ENCODE data around the gene ANGEL1. TPM values are rescaled to one million over a fixed set of nuclear protein-coding genes. Genes with fewer than 3 reads are reported as not detected.

ANGEL1 gene
- total and polyA plus RNA-seq, 2 of the 8 experiments (the other 6 are each of a cell fraction or from before 2014, with no cell fraction given), result 26.8 to 27.2 TPM

DNA sequence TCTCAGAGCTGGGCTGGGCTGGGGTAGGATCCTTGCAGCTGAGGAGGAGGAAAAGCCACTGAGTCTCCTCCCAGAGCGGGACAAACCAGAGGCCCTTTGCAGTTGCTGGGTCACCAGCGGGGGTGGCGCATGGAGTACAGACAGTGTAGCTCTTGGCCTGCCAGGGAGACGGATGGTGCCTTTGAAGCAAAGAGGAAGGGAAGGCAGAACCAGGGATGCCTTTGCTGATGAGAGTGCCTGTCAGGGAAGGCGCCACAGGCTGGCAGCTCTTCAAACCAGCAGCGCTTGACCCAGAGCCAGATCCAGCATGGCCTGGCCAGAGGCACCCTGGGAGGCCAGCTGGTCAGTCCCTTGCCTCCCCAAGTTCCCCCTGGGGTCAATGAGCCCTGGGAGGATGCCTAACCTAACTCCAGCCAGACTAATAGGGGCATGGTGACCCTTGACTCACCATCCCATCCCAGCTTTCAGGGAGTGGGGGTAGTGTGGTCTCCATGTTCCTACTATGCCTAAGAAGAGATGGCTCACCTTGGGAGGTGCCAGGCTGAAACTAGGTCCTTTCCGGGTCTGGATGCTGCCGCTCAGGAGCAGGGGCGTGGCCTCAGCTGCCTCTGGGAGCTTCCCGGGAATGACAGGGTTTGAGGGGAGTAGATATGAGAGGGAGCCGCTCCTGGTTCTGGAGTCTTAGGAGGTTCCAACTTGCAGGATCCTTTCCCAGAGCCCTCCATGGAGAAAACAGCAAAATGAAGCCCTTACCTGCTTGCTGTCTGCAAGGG is 31.6 kb downstream of the ANGEL1 start:
- no peak overlapping the region for H3K9ac ChIP-seq (replicated peaks in 1 of 4; ENCODE audit: extremely low read depth in 1 of 4, low read depth in 3 of 4, low read length in 3 of 4)
- H2BK12ac ChIP-seq (ENCODE audit: low read depth, low read length), result no peak overlapping the region
- no peak overlapping the region for H3K4me3 ChIP-seq (ENCODE audit: extremely low read depth in 1 of 4, insufficient read depth in 2 of 4, low read depth in 3 of 4, low read length in 4 of 4)
- no peak overlapping the region for H3K4me2 ChIP-seq (ENCODE audit: insufficient read depth in 1 of 2, low read depth in 2 of 2, low read length in 2 of 2)
- H4K91ac ChIP-seq (replicated peaks; ENCODE audit: insufficient read length, low read length), result no peak overlapping the region
- no peaks in the 10 kb centered on the region for H3K79me2 ChIP-seq (ENCODE audit: control insufficient read depth in 1 of 2, insufficient read depth in 2 of 2, low read length in 2 of 2)
- no peak overlapping the region for H3K18ac ChIP-seq (ENCODE audit: extremely low read depth, low read length)
- no peak overlapping the region for H2BK120ac ChIP-seq (replicated peaks; ENCODE audit: low read depth, low read length)
- H2AK5ac ChIP-seq (ENCODE audit: low read depth, low read length), result no peak overlapping the region
- no peak overlapping the region for H3K23ac ChIP-seq (ENCODE audit: insufficient read length)
- H3K9me3 ChIP-seq (ENCODE audit: insufficient read depth in 2 of 2, low read depth in 1 of 2, low read length in 1 of 2), result no peaks in the 10 kb centered on the region
- H2AFZ ChIP-seq (ENCODE audit: low read length), result no peak overlapping the region
- H3K79me1 ChIP-seq (ENCODE audit: low read depth, low read length), result no peaks in the 10 kb centered on the region
- no peak overlapping the region for H3K27ac ChIP-seq (ENCODE audit: low read depth, low read length)
- no peak overlapping the region for H4K5ac ChIP-seq (ENCODE audit: insufficient read length, low read depth, low read length)
- no peak overlapping the region for H2BK20ac ChIP-seq (ENCODE audit: low read length)
- FAIRE-seq, result no peak
- peak in 1 of 2 experiments; percentile 40 for DNase-seq (ENCODE audit: low read depth in 1 of 2, low spot score in 2 of 2)
- H3K4ac ChIP-seq (replicated peaks; ENCODE audit: insufficient read length, low read depth, low read length), result no peak overlapping the region
- H3K14ac ChIP-seq (ENCODE audit: insufficient read length), result no peak overlapping the region
- no peak overlapping the region for H4K8ac ChIP-seq (ENCODE audit: extremely low read depth, insufficient read depth, low read length)
- no peaks in the 10 kb centered on the region for H3K23me2 ChIP-seq (ENCODE audit: low read depth, low read length)
- no peak overlapping the region for H2BK15ac ChIP-seq (ENCODE audit: low read length)
- H2BK5ac ChIP-seq (ENCODE audit: low read depth, low read length), result no peak overlapping the region
- POLR2A ChIA-PET (ENCODE audit: partially characterized antibody), result interaction anchor here (0.7 to 3.2 kb wide), 8 partner anchors 9 to 1060 kb away, joined by 3 to 20 read pairs (median 4); partner anchors contain the start of gene ANGEL1
- CTCF ChIA-PET (ENCODE audit: partially characterized antibody), result interaction anchor here (0.9 to 13.7 kb wide), 12 partner anchors 10 to 295 kb away, joined by 3 to 234 read pairs (median 4); partner anchors contain the start of gene VASH1
- H4K20me1 ChIP-seq (replicated peaks in 1 of 2; ENCODE audit: control insufficient read depth in 1 of 2, insufficient read depth in 2 of 2, low read length in 2 of 2), result peaks cover 2% of the 10 kb centered on the region in 2 experiments
- H3K36me3 ChIP-seq (ENCODE audit: control insufficient read depth in 2 of 4, insufficient read depth in 4 of 4, low read length in 3 of 4), result peaks cover 5 to 17% (median 6%) of the 10 kb centered on the region in 4 experiments; a peak in 3 of 8 replicates
- peaks cover 0 to 10% (median 3%) of the 10 kb centered on the region in 4 experiments; a peak in 2 of 7 replicates for H3K4me1 ChIP-seq (replicated peaks in 1 of 4; ENCODE audit: control insufficient read depth in 3 of 4, insufficient read depth in 4 of 4, low read length in 3 of 4)
- no peaks in the 10 kb centered on the region for H3K27me3 ChIP-seq (replicated peaks in 1 of 4; ENCODE audit: control insufficient read depth in 3 of 4, extremely low read depth in 1 of 4, insufficient read depth in 3 of 4, low read length in 3 of 4)
- WGBS, 2 experiments (ENCODE audit: extremely low coverage in 1 of 2, insufficient coverage in 1 of 2, insufficient read length in 1 of 2, insufficient replicate concordance in 2 of 2, low coverage in 1 of 2, low lambda C conversion rate in 2 of 2, missing lambda C conversion rate in 1 of 2), result 90% methylated on average over 11 of the region's 11 CpGs; no CpG with 5 or more reads in 1 of the 2 experiments
- H3K56ac ChIP-seq (replicated peaks; ENCODE audit: insufficient read length, low read depth, low read length), result no peak overlapping the region
- TF ChIP-seq SRF (IDR thresholded peaks at IDR 0.05; ENCODE audit: low read depth, low read length) (no peak), YY1 (IDR thresholded peaks at IDR 0.05; ENCODE audit: low read depth, low read length) (no peak), RAD21 (IDR thresholded peaks at IDR 0.05 in 1 of 2, conservative IDR thresholded peaks at IDR 0.05 in 1 of 2; ENCODE audit: low read depth in 2 of 2, low read length in 2 of 2) (no peak), SIN3A (conservative IDR thresholded peaks at IDR 0.05 in 1 of 2, IDR thresholded peaks at IDR 0.05 in 1 of 2; ENCODE audit: low read depth in 1 of 2, low read length in 2 of 2) (no peak), MAFK (IDR thresholded peaks at IDR 0.05; ENCODE audit: low read depth, low read length) (no peak), TEAD4 (IDR thresholded peaks at IDR 0.05; ENCODE audit: low read depth, low read length) (no peak), NANOG (IDR thresholded peaks at IDR 0.05; ENCODE audit: insufficient read depth, low read depth, low read length, poor library complexity, severe bottlenecking) (no peak), CHD1 (IDR thresholded peaks at IDR 0.05; ENCODE audit: low read depth, low read length) (no peak), POLR2AphosphoS5 (IDR thresholded peaks at IDR 0.05; ENCODE audit: low read depth, low read length) (no peak), KDM4A (IDR thresholded peaks at IDR 0.05; ENCODE audit: low read depth, low read length, severe bottlenecking) (no peak)
- TF ChIP-seq, protein P1, sequence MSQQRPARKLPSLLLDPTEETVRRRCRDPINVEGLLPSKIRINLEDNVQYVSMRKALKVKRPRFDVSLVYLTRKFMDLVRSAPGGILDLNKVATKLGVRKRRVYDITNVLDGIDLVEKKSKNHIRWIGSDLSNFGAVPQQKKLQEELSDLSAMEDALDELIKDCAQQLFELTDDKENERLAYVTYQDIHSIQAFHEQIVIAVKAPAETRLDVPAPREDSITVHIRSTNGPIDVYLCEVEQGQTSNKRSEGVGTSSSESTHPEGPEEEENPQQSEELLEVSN (IDR thresholded peaks at IDR 0.05), result no peak

All from H1 (cell line).